K562 (cell line): Measurements from ENCODE around the gene LRRK1. TPM values are rescaled to one million over a fixed set of nuclear protein-coding genes. Genes with fewer than 3 reads are reported as not detected.

Experiments used
- ATAC-seq: fragments of 200-7000 bp; cut with Tn5 transposase; 3 replicates; pipeline ENCODE4 v1.9.1; 2020; ENCODE audit warnings: moderate library complexity
- BruUV-seq: library from RNA; stranded (reverse); fragments of 400-500 nt; replicated peaks from 2 replicates; lab custom pipeline; 2021; lab: Mats Ljungman, UMichigan
- CTCF ChIA-PET: fragments of 300-600 bp; formaldehyde crosslinking; extraction: SDS; loops from one replicate; lab custom pipeline; 2021; ENCODE audit warnings: low intra/inter-chr PET ratio; lab: Yijun Ruan, JAX
- POLR2A ChIA-PET: fragments of 300-600, 350-650 bp; sonication (Branson Sonifier 250); formaldehyde crosslinking; extraction: SDS; loops from one replicate; lab custom pipeline; 2021; ENCODE audit warnings: antibody characterized with exemption, inconsistent platforms; lab: Yijun Ruan, JAX
- DNase-seq, 4 experiments: peaks; one replicate each; pipeline versions ENCODE4 v3.0.0 to v3.0.0-alpha.2; 2011 to 2018; ENCODE audit warnings: low spot score in 3 of 4, mixed read lengths in 3 of 4; ENCODE audit errors: extremely low read depth in 1 of 4
- FAIRE-seq: peaks from 2 replicates; lab custom pipeline; 2011; peaks lifted over from hg19 to GRCh38; lab: Jason Lieb, UNC
- H2AFZ ChIP-seq: 2 replicates; pipeline ENCODE4 v1.6.0; 2011; ENCODE audit warnings: low read depth, low read length, control low read depth, inconsistent platforms
- H3K27ac ChIP-seq: fragments of 200-600 bp; 3 replicates; pipeline ENCODE4 v1.8.0; 2011; ENCODE audit warnings: low read depth, mild to moderate bottlenecking, control low read depth, inconsistent platforms, low read length, moderate library complexity, mixed read lengths; ENCODE audit errors: extremely low read depth
- H3K27me3 ChIP-seq, 2 experiments: fragments of 300-600 bp in 1 of 2; 2 replicates in 1 of 2; 3 replicates in 1 of 2; pipeline versions ENCODE4 v1.6.0 to v1.8.0; 2011; ENCODE audit warnings: inconsistent platforms in 2 of 2, low read length in 2 of 2, mild to moderate bottlenecking in 1 of 2, mixed read lengths in 1 of 2, moderate library complexity in 1 of 2; ENCODE audit not compliant: control insufficient read depth in 2 of 2, insufficient read depth in 2 of 2
- H3K36me3 ChIP-seq: fragments of 300-600 bp; 3 replicates; pipeline ENCODE4 v1.8.0; 2011; ENCODE audit warnings: mild to moderate bottlenecking, low read length, inconsistent platforms; ENCODE audit not compliant: control insufficient read depth, insufficient read depth
- H3K4me1 ChIP-seq, 2 experiments: fragments of 200-600 bp in 1 of 2; replicated peaks in 1 of 2; 2 replicates in 1 of 2; 3 replicates in 1 of 2; pipeline versions ENCODE4 v1.5.1 to v1.8.0; 2011; ENCODE audit warnings: inconsistent platforms in 2 of 2, low read length in 2 of 2, mild to moderate bottlenecking in 1 of 2, mixed read lengths in 1 of 2, moderate library complexity in 1 of 2; ENCODE audit not compliant: control insufficient read depth in 2 of 2, insufficient read depth in 2 of 2
- H3K4me2 ChIP-seq: 2 replicates; pipeline ENCODE4 v1.6.1; 2011; ENCODE audit warnings: low read length, control low read depth, inconsistent platforms, mixed read lengths; ENCODE audit not compliant: insufficient read depth
- H3K4me3 ChIP-seq: fragments of 200-600 bp; sonication (generic), shearing (Covaris generic); 2 replicates; pipeline ENCODE4 v1.5.1; 2016; ENCODE audit warnings: control low read depth, inconsistent platforms
- H3K79me2 ChIP-seq: fragments of 200-600 bp; 3 replicates; pipeline ENCODE4 v1.8.0; 2011; ENCODE audit warnings: low read length, inconsistent platforms; ENCODE audit not compliant: control insufficient read depth, insufficient read depth
- H3K9ac ChIP-seq, 2 experiments: 2 replicates each; pipeline versions ENCODE4 v1.6.0 to v1.6.1; 2011; ENCODE audit warnings: low read depth in 2 of 2, low read length in 2 of 2, control low read depth in 1 of 2, inconsistent platforms in 1 of 2, mild to moderate bottlenecking in 1 of 2, mixed read lengths in 1 of 2; ENCODE audit not compliant: insufficient read depth in 1 of 2
- H3K9me1 ChIP-seq: one replicate; pipeline ENCODE4 v1.6.0; 2011; ENCODE audit warnings: inconsistent platforms, mild to moderate bottlenecking, low read length, moderate library complexity; ENCODE audit not compliant: control insufficient read depth, insufficient read depth
- H3K9me3 ChIP-seq: replicated peaks from 2 replicates; pipeline ENCODE4 v1.5.1; 2011; ENCODE audit warnings: low read depth, low read length, inconsistent platforms; ENCODE audit not compliant: control insufficient read depth, insufficient read depth
- H4K20me1 ChIP-seq: replicated peaks from 2 replicates; pipeline ENCODE4 v1.6.1; 2011; ENCODE audit warnings: low read length, inconsistent platforms, mixed read lengths; ENCODE audit not compliant: control insufficient read depth, insufficient read depth
- AFF1 ChIP-seq, 2 experiments: fragments of 450-650 bp; IDR thresholded peaks; 2 replicates each; pipeline ENCODE4 v1.6.1; 2018; ENCODE audit warnings: mild to moderate bottlenecking in 2 of 2, low read depth in 1 of 2; ENCODE audit not compliant: partially characterized antibody in 2 of 2
- YY1 ChIP-seq, 3 experiments: IDR thresholded peaks; 2 replicates each; pipeline ENCODE4 v1.6.1; 2011; ENCODE audit warnings: low read length in 2 of 3, mild to moderate bottlenecking in 2 of 3, moderate library complexity in 2 of 3, borderline replicate concordance in 1 of 3, control low read depth in 1 of 3, low read depth in 1 of 3; ENCODE audit not compliant: insufficient read depth in 3 of 3, insufficient replicate concordance in 2 of 3, control insufficient read depth in 1 of 3, insufficient read length in 1 of 3; ENCODE audit errors: extremely low read depth in 1 of 3
- WGBS: fragments of 100-300 bp; shearing (Covaris generic); methylation state at CpG from one replicate; pipeline ENCODE4 v1.1.6; 2016; ENCODE audit warnings: low coverage, mixed read lengths; ENCODE audit not compliant: insufficient coverage; ENCODE audit errors: missing lambda C conversion rate; 5-methylcytosine and 5-hydroxymethylcytosine counted together
- in situ Hi-C: fragments of 300-500 bp; cut with MboI; formaldehyde crosslinking; loops from 4 replicates; pipeline ENCODE4 v1.15.0; 2018; ENCODE audit warnings: inconsistent platforms, mixed read lengths
- intact Hi-C: fragments of 100-400 bp; cut with micrococcal nuclease; formaldehyde crosslinking; loops from 2 replicates; pipeline ENCODE4 v1.14.2; 2022
- polyA plus RNA-seq, 8 experiments: library from polyadenylated mRNA; depleted of rRNA in 4 of 8; stranded (reverse) in 5 of 8; unstranded in 3 of 8; fragments of >200 nt; fragmentation: Nextera tagmentation in 2 of 8; fragmentation: Illumina TruSeq in 1 of 8; extraction: Ambion mirVana in 2 of 8; extraction: Trizol in 1 of 8; gene quantifications; 2 replicates each; pipeline versions ENCODE4 v1.2.1 to v1.2.3, GENCODE V29; 2011 to 2014; ENCODE audit warnings: inconsistent platforms in 1 of 8, missing spikeins in 1 of 8
- total RNA-seq, 7 experiments: library from RNA; depleted of rRNA in 6 of 7; stranded (reverse); fragments of >200 nt in 6 of 7; fragmentation: Illumina TruSeq in 2 of 7; extraction: Trizol in 2 of 7; gene quantifications; 2 replicates each; pipeline versions ENCODE4 v1.2.1 to v1.2.3, GENCODE V29; 2011 to 2021; ENCODE audit warnings: low replicate concordance in 1 of 7

Gene LRRK1
- total and polyA plus RNA-seq, 9 of the 15 experiments (the other 6 are each of a cell fraction or from before 2014, with no cell fraction given) = 0.01 to 1.5 (median 0.11) TPM

DNA sequence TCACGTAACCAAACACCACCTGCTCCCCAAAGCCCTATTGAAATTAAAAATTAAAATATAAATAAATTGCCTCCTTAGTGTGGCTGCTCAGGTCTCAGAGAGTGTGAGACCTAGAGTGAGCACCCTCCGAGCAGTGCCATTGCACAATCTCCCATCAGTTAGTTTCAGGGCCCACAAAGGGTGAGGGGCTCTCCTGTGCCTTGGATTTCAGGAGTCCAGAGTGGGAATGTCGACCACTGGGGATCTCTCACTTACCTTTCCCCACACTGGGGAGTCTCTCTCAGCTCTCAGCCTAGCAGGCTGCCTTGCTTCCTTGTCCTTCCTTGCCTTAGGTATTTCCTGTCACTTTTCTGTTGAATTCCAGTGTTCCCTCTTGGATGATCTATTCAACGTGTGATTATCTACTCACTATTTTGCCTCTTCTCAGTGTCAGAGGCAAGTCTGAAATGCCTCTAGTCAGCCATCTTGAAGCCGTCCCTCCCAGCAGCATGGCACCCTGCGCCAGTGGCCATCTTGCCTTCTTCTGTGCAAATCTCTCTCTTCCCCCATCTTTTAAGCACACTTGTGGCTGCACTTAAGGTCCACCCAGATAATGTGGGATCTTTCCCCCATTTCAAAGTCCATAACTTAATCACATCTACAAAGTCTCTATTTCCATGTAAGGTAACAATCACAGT lies 119.3 kb downstream of the LRRK1 start:
- CTCF ChIA-PET = no interaction called here
- FAIRE-seq (no peak), DNase-seq (no peak), ATAC-seq (no peak)
- no peaks in the 10 kb centered on the region for H3K9me1 ChIP-seq
- no peak for TF ChIP-seq AFF1 (IDR thresholded peaks at IDR 0.05; ENCODE audit: low read depth in 1 of 2, partially characterized antibody in 2 of 2)
- peak in 1 of 3 experiments; percentile 64 for TF ChIP-seq YY1 (IDR thresholded peaks at IDR 0.05; ENCODE audit: borderline replicate concordance in 1 of 3, control insufficient read depth in 1 of 3, extremely low read depth in 1 of 3, insufficient read depth in 3 of 3, insufficient read length in 1 of 3, insufficient replicate concordance in 2 of 3, low read depth in 1 of 3, low read length in 2 of 3)
- H3K79me2 ChIP-seq = no peaks in the 10 kb centered on the region
- no peak overlapping the region for H3K4me3 ChIP-seq
- no TSS peak for BruUV-seq
- H3K4me2 ChIP-seq = no peak overlapping the region
- H2AFZ ChIP-seq = no peak overlapping the region
- no peaks in the 10 kb centered on the region for H4K20me1 ChIP-seq
- H3K36me3 ChIP-seq = no peaks in the 10 kb centered on the region
- in situ Hi-C loops (no loop called here), intact Hi-C loops (no loop called here)
- WGBS = 0% methylated on average over 6 of the region's 6 CpGs
- POLR2A ChIA-PET = no interaction called here
- no peak overlapping the region for H3K27ac ChIP-seq
- no peaks in the 10 kb centered on the region for H3K4me1 ChIP-seq
- peaks cover 10 to 12% of the 10 kb centered on the region in 2 experiments; a peak in 4 of 5 replicates for H3K27me3 ChIP-seq
- no peaks in the 10 kb centered on the region for H3K9me3 ChIP-seq
- no peak overlapping the region for H3K9ac ChIP-seq
